Cerebellar cortex (tissue), 1 donor: Measurements from ENCODE around the gene RAB11FIP3.

Experiments used
- DNase-seq: peaks from one replicate; pipeline ENCODE4 v3.0.0-alpha.2; 2015; ENCODE audit warnings: low spot score

RAB11FIP3 gene

DNA sequence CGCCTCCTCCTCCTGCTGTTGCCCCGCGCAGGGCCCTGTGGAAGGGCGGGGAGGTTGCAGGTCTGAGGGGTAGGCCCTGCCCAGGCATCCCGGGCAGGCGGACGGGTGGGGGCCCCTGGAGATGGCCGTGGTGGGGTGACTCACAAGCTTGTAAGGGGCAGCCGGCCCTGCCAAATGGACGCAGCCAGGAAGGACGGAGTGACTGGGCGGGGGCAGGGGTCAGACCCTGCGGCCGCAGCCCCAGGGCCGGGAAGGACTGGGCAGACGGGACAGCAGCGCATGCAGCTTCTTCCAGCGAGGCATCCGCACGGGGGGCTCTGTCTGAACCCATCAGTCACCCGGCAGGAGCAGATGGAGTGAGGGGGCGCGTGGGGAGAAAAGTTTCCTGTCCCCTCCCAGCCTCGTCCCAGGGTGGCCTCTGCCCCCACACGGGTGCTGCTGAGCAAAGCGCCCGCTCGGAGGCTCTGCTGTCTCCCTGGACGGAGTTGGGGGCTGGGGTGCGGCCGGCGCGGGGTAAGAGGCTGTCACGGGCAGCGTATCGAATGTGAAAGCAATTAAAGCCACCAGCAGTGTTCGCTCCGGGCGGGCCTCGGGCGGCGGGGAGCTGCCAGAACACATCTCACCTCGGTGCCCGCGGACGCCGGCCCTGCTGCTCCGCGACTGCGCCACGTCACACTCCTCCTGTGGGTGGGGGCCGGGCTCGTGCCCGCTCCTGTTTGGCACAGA, 129.4 kb downstream of the RAB11FIP3 start:
- DNase-seq: no peak

DNA sequence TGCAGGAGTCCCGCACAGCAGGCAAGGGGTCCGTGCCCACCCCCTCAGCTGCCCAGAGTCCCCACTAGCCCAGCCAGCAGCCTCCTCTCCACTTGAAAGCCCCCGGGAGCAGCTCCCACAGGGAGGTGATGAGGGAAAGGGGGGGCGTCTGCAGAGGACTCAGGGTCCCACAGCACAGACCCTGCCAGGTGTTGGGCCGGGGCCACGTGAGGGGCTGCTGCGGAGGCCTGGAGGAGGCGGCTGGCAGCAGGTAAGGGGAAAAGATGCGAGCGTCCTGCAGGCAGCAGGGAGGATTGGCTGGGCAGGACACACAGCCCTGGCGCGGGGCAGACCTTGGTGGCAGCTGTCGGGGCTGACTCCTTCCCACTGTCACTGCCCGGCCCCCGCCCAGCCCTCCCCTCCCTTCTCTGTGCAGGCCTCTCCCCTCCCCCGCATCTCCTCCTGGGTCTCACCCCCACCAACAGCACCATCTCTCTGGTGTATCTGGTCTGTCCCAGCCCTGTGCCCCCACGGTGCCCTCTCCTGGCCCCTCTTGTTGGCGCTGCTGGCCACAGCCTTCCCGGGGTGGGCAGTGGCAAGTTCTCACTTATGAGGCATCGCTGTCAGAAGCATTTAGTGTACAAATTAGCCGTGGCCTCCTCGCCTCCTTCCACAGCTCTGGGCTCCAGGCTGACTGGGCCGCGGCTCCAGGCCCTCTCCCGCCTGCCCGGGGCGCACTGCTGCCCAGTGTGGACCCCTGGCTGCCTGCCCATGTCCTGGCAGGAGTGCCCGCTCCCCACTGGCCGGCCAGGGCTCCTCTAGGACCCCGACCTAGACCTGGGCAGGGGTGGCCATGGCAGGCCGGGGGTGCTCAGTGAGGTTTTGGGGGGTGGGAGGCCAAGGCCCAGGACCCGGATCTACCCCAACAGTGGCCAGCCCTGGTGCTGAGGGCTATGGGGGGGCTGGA, 130.4 kb downstream of the RAB11FIP3 start:
- DNase-seq: peak; percentile 57

DNA sequence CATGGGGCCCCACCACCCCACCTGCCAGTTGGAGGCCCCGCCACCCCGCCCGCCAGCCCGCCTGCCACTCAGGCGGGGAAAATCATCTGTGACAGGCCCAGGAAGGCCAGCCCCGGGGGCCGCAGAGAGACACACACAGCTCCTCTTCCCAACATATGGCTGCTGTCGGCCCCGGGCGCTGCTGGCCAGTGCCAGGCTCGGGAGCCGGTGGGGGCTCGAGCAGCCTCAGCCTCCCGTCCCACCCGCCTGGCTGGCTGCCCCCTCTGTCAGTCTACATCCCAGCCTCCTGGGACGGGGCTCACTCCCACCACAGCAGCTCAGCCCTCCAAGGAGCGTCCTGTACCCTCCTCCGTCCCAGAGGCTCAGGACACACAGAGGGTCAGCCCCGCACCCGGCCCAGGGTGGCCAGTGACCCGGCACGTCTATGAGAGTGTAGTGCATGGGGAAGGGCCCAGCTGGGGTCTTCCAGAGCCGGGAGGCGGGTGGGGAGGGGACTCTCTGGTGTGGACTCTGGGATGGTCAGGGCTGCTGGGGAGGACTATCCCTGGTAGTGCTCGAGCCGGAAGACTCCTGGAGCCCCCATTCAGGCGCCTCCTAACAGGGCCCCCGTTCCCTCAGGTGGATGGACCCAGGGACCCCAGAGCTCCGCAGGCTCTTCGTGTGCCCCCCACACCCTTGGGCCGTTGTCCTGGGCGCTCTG, 131.2 kb downstream of the RAB11FIP3 start:
- peak; percentile 53 for DNase-seq

DNA sequence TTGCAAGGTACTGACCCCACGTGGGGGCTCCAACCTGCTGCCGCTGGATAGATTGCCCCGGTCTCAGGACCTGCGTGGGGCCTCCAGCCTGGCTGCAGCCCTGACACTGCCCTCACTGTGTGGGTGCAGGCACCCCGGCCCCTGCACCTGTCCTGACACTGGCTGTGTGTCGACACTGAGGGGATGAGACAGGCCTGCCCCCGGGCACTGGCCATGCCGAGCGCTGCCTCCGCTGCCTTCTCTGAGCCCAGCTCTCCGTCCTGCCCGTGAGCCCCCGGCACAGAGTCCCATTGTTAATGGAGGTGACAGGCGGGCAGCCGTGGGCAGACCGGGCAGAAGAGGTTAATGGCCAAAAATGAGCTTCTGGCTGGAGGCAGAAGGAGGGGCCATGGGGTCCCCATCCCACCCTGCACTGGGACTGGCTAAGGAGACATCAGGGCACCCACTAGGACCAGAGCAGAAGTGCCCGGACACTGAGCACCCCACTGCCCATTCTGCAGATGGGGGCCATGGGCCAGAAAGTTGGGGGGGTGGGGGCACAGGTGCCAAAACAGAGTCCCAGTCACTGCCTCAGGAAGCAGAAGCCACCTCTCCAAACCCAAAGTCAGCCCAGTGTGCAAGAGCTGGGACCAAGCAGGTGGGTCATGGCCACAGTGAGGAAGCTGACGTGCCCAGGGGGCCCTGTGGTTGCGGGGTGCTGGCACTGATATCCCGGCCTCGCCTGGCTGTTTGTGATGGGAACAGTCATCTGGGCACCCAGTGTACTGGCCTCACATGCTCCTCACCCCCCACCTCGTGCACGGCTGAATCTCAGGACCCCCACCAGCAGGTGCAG, 132.2 kb downstream of the RAB11FIP3 start:
- no peak for DNase-seq

DNA sequence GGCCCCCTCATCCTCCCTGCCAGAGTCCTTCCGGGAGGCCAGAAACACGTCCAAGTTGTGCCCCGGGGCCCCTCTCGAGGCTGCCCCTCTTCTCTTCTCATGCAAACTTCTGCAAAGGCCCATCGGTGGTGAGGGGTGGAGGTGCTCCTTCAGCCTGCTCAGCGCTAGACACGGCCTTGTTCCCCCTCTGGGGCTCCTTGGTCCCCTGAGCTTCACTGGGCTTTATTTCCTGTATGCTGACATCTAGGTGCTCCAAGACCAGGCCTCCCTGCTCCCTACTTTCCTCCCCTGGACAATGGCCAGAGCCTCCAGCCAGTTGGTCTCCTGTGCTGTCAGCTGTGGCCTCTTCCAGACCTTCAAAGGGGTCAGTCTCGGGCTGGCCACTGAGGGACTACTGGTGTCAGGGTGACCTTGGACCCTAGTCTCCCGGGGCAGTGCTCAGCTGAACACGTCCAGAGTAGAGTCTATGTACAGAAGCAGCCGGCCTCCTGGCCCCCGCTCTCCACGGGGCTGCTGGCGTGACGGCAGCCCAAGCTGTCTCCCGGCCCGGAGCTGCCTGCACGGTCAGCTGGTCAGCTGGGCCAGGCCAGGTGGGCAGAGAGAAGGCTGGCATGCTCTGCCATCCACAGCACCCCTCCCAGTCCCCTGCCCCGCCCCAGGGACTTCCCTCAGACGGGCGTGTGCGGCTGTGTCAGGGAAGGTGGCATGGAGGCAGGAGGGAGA, 133.0 kb downstream of the RAB11FIP3 start:
- DNase-seq: peak; percentile 90

DNA sequence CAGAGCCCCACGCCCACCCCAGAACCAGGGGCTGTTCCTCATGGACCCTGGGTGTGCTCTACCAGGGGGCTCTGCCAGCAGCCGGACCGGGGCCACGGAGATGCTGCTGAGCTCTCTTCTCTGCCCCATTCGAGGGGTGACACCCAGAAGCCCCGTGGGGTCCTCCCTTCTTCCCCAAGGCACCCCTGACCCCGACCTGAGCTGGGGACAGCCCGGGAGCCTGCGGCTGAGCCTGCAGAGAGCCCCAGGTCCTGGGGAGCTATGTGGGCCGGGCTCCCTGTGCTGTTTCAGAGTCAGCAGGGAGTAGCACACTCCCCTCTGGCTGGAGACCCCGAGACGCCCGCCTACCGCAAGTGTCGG, 133.6 kb downstream of the RAB11FIP3 start:
- no peak for DNase-seq

DNA sequence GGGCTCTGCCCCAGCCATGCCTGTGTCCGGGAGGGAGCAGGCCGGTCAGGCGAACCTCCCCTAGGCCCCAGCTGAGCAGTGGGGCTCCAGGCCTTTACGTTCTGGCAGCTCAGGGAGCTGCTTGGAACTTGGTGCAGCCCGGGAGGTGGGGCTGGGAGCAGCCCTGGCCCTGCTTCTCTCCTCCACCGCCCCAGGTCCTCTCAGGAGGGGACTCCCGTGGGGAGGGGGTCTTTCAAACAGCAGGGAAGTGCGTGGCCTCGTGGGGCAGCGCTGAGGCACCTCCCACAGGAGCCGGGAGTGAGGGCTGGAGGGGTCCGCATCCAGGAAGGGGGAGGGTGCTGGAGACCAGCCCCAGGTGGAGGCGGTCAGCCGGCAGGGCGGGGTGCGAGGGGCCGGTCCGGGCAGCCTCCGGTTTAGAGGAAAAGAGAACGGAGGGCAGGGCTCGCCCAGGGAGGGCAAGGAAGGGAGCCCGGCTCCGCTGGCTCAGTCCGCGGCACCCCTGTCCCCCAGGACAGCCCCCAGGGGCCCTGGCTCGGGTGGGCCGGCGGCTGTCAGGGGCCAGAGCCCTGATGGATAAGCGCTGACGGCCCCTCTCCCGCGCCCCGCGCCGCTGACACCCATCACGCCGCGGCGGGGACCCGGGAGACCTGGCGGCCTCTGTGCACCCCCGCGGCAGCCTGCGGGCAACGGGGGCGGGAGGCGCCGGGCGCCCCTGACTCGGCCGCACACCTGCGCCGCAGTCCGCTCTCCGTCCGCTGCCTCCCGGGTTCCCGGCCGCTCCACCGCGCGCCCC, 134.2 kb downstream of the RAB11FIP3 start:
- DNase-seq: peak; percentile 46

DNA sequence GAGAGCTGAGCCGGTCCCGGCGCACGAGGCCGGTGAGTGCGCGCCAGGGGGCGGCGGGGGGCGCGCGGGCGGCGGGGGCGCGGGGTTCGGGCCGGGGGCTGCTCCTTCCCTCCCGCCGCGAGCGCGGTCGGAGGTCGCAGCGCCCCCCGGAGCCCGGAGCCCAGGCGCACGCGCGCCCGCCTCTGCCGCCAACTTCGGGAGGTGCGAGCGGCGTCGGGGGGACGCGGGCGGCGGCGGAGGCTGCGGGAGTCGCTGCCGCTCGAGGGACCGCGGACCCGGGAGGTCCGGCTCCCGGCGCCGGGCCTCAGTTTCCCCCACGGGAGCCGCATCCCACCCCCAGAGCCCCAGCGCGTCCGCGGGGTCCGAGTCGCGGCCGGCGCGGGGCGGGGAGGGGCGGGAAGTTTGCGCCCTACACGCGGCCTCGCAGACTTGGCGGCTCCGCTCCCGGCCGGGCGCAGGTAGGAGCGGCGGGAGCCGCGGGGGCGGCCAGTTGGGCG, 134.8 kb downstream of the RAB11FIP3 start, which contains the start of gene PRR35:
Gene PRR35 (plus strand): TSS at position 191 of the 497 bp plus-strand sequence. CDS start 2,901 bp downstream, outside the sequence.
- DNase-seq: no peak

DNA sequence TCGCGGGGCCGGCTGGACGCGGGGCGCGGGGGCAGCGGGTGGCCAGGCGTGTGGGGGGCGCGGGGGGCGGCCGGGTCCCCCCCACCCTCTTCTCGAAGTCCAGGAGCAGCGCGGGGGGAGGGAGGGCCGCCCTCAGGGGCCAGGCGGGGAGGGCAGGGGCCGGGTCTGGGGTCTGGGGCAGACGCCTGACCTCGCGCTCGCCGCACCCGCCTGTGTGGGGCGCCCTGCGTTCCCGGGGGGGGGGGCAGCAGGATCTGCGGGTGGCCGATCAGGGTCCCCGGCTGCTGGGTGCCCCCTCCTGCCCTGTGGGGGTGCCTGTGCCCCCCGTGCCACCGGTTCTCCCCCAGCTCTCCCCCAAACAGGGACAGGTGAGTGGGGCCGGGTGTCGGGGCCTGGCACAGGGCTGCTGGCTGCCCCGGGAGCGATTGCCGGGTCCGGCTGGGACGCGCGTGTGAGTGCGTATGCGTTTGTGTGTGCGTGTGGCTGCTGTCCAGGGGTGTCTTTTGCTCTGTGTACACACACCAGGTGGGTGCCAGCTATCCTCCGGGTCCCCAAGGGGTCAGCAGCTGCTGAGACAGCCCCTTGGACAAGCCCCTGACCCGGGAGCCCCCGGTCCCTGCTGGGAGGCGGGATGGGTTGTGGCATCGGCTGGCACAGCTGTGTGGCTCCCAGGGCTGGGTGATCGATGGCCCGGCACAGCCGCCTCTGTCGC, 135.4 kb downstream of the RAB11FIP3 start:
- DNase-seq: no peak

DNA sequence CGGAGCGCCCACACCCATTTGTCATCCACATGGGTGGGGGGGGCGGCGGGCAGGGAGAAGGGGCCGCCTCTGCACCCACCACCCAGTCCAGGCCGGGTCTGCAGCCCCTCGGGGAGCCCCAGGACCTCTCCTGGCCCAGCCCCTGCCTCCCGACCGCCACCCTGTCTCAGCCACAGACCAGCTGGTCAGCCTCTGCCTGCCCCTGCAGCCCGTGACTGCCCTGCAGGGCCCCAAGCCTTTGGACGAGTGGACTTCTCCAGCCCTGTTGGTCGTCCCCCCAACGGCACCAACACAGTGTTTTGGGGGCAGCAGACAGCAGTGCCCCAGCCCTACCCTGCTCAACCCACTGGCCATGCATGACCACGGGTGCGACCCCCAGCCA, 136.0 kb downstream of the RAB11FIP3 start:
- DNase-seq: no peak

DNA sequence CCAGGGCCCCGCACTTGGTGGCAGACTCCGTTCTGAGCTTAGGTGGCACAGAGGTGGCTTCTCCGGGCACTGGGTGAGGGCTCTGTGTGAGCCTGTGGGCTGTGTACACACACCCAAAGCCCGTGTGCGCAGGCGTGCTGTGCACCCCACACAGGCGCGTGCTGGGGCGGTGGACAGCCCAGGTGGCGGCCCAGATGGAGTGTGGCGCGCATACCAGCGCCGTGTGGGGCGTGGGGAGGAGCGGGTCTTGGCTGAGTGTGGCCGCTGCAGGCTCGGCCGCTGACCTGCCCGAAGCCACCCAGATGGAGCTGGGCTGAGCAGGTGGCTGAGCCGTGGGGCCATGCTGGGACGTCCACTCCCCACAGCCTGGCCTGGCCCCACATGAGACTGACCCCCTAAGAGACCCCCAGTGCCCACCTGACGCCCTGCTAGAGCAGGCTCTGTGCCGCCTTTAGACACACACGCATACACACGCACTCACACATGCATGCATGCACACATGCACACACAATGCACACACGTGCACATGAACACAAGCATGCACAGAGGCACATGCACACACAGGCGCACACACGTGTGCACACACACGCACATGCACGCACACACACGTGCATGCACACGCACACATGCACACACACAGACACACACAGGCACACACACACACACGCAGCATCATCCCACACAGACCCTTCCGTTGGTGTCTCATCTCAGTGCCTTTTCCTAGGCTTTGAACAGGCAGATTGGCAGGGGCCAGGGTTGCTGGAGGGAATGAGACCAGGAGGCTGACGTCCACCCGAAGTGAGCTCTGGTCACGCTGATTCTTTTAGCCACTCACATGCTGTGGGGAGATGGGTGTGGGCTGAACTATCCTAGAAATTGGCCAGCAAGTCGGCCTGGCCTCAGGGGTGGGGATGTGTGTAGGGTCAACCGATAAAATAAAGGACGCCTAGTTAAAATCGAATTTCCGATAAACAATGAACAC, 136.8 kb downstream of the RAB11FIP3 start:
- DNase-seq: peak; percentile 85

DNA sequence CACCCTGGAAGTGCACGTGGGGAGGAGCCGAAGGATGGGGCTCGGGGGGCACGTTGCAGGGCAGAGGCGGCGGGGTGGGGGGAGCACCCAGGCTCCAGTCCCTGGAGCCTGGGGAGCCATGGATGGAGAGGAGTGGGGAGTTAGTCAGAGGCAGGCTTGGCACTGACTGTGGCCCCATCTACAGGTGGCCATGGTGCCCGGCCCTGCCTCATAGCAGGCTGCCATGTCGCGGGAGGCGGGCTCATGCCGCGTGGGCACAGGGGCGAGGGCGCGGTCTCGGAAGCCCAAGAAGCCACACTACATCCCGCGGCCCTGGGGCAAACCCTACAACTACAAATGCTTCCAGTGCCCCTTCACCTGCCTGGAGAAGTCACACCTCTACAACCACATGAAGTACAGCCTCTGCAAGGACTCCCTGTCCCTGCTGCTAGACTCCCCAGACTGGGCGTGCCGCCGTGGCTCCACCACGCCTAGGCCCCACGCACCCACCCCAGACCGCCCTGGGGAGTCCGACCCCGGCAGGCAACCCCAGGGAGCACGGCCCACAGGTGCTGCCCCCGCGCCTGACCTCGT, 137.7 kb downstream of the RAB11FIP3 start:
- DNase-seq: no peak

DNA sequence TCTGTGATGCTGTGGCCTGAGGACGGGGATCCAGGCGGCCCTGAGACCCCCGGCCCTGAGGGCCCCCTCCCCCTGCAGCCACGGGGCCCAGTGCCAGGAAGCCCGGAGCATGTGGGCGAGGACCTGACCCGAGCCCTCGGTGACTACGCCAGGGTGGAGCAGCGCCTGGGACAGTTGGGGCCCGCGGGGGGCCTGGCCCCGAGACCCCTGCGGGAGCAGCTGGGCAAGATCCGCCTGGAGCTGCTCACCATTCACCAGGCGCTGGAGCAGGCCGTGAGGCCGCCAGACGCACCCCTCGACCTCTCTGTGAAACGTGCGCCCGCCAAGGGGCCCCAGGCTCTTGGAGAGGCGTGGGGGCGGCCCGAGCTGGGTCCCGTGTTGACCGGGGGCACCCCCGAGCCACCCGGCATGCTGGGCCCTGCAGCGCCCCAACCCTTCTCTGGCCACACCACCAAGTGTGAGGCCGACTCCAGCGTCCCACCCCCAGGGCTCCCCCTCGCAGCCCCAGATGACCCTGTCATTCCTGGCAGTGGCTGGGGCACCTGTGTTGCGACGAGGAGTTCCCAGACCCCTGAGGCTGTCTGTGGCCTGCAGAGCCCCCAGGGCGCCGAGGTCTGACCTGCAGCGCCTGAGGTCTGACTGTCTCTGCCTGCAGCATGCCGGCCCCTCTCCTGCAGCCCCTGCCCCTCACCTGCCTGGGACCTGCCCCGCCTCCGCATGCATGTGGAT, 139.4 kb downstream of the RAB11FIP3 start:
- no peak for DNase-seq

DNA sequence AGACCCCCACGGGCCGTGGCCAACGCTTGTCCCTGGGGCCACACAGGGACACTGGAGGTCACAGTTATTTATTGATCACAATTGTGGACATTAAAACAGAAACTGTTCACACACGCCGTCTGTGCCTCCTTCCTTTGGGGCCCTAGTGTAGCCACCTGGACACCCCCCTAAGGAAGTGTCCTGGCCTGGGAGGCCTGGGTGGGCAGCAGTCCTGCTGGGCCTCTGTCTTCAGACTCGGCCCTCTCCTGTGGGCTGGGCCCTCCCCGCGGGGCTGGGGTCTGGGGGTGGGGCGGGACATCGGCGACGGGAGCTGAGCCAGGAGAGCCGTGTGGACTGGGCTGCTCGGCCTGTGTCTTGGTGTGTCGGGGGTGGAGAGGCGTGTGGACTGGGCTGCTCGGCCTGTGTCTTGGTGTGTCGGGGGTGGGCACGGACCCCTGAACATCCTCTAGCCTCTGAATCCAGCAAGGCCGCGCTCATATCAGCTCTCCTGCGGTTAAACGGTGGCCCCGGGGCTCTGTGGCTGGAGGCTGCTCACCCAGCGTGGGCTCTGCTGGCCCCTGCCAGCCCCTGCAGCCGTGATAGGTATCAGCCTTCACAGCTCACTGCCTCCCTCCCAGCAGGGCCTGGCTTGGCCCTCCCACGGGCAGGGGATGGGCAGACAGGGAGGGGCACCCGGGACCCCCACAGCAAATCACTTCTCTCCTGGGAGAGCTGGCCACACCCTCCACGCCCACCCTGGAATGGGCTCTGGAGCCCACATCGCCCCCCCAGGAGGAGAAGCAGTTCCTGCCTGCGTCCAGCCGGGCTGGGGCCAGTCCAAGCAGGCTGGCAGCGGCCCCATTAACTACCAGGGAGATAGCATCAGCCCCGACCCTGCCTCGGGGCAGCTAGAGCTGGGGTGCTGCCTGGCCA, 140.2 kb downstream of the RAB11FIP3 start:
- DNase-seq: no peak

DNA sequence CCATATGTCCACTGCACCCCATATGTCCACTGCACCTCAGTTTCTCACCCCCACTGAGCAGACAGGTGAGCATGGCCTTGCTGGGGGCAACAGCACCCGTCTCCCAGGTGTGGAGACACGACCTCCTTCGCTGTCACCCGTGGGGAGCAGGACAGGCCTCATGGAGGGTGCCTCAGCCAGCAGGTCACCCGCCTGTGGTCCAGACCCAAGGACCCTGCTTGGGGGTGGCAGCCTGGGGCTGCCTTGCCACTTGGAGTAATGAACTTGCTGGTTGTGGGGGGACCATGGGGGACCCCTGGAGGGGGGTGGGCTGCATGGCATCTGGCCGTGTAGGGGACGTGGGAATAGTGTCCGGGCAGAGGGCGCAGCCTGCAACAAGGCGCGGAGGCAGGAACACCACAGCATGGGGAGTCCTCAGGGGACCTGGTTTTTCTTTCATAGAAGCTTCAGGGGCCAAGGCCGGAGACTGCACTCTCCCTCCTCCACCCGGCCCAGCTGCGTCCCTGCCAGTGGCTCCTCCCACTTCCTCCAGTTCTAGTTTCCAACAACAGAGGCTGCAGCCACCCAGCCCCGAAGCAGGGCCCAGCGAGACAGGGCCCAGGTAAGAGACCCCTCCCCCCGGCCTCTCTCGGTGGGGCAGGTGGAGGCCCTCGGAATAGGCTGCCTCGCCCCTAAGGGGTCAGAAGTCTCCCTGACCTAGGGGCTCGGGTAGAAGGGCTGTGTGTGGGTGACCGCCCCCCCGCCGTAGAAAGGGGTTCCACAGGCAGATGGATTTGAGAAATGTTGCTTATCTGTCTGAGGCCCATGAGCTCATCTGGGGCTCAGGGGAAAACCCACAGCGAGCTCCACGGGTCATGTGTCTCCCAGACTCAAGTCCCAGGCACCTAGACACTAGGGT, 141.3 kb downstream of the RAB11FIP3 start, which contains the start of gene NHLRC4:
Gene NHLRC4 (plus strand): TSS at position 531 of the 898 bp plus-strand sequence. CDS start 1,043 bp downstream, outside the sequence.
- DNase-seq: peak; percentile 51
